Endothelial cell of umbilical vein (primary cell): Measurements from ENCODE around the gene SUMO4. TPM values are rescaled to one million over a fixed set of nuclear protein-coding genes. Genes with fewer than 3 reads are reported as not detected.

Experiments
- BruUV-seq: library from RNA; stranded (reverse); fragments of 400-500 nt; replicated peaks from 2 replicates; lab custom pipeline; 2021; lab: Mats Ljungman, UMichigan
- CTCF ChIA-PET: fragments of 300-600, 350-600 bp; sonication (Branson Sonifier 250); formaldehyde crosslinking; loops from one replicate; lab custom pipeline; 2021; ENCODE audit warnings: antibody characterized with exemption, inconsistent platforms; lab: Charles Lee
- POLR2A ChIA-PET: fragments of 300-600, 350-600 bp; sonication (Branson Sonifier 250); formaldehyde crosslinking; loops from one replicate; lab custom pipeline; 2021; ENCODE audit warnings: antibody characterized with exemption, inconsistent platforms; lab: Charles Lee
- DNase-seq: peaks from one replicate; pipeline ENCODE4 v3.0.0-alpha.2; 2011; ENCODE audit warnings: low read depth, low spot score
- FAIRE-seq: peaks from 2 replicates; lab custom pipeline; 2011; peaks lifted over from hg19 to GRCh38; lab: Jason Lieb, UNC
- H2AFZ ChIP-seq: 2 replicates; pipeline ENCODE4 v1.6.0; 2012; ENCODE audit warnings: low read depth, low read length, control low read depth, inconsistent platforms
- H3K27ac ChIP-seq: 2 replicates; pipeline ENCODE4 v1.5.1; 2011; ENCODE audit warnings: low read depth, mild to moderate bottlenecking, control low read depth, low read length, moderate library complexity; ENCODE audit not compliant: insufficient read depth
- H3K27me3 ChIP-seq, 2 experiments: 2 replicates each; pipeline versions ENCODE4 v1.6.0 to v1.6.1; 2011; ENCODE audit warnings: low read length in 2 of 2, mixed read lengths in 1 of 2; ENCODE audit not compliant: control insufficient read depth in 2 of 2, insufficient read depth in 2 of 2
- H3K36me3 ChIP-seq, 2 experiments: 2 replicates in 1 of 2; 3 replicates in 1 of 2; pipeline ENCODE4 v1.5.1; 2011; ENCODE audit warnings: low read length in 2 of 2, mild to moderate bottlenecking in 1 of 2, moderate library complexity in 1 of 2; ENCODE audit not compliant: control insufficient read depth in 2 of 2, insufficient read depth in 2 of 2; ENCODE audit errors: extremely low read depth in 1 of 2
- H3K4me1 ChIP-seq: 3 replicates; pipeline ENCODE4 v1.5.1; 2011; ENCODE audit warnings: mild to moderate bottlenecking, low read length; ENCODE audit not compliant: control insufficient read depth, insufficient read depth; ENCODE audit errors: extremely low read depth
- H3K4me2 ChIP-seq: 2 replicates; pipeline ENCODE4 v1.6.1; 2011; ENCODE audit warnings: low read length, control low read depth, mixed read lengths; ENCODE audit not compliant: insufficient read depth
- H3K4me3 ChIP-seq, 3 experiments: fragments of 200-600 bp in 1 of 3; sonication (generic), shearing (Covaris generic) in 1 of 3; replicated peaks in 1 of 3; 2 replicates each; pipeline ENCODE4 v1.5.1; 2011 to 2016; ENCODE audit warnings: control low read depth in 3 of 3, low read length in 3 of 3, mild to moderate bottlenecking in 2 of 3, inconsistent platforms in 1 of 3, low read depth in 1 of 3, moderate library complexity in 1 of 3; ENCODE audit not compliant: insufficient read depth in 1 of 3
- H3K79me2 ChIP-seq: 2 replicates; pipeline ENCODE4 v1.6.0; 2012; ENCODE audit warnings: low read length, inconsistent platforms; ENCODE audit not compliant: control insufficient read depth, insufficient read depth
- H3K9ac ChIP-seq: replicated peaks from 2 replicates; pipeline ENCODE3; 2011; ENCODE audit warnings: low read length, control low read depth; ENCODE audit not compliant: insufficient read depth; ENCODE audit errors: extremely low read depth
- H3K9me1 ChIP-seq: replicated peaks from 3 replicates; pipeline ENCODE4 v1.6.0; 2011; ENCODE audit warnings: mild to moderate bottlenecking, low read length; ENCODE audit not compliant: control insufficient read depth, insufficient read depth; ENCODE audit errors: extremely low read depth
- H3K9me3 ChIP-seq: replicated peaks from 2 replicates; pipeline ENCODE4 v1.5.1; 2012; ENCODE audit warnings: low read length, inconsistent platforms; ENCODE audit not compliant: control insufficient read depth, insufficient read depth
- H4K20me1 ChIP-seq: replicated peaks from 2 replicates; pipeline ENCODE3; 2011; ENCODE audit warnings: mild to moderate bottlenecking, low read length; ENCODE audit not compliant: control insufficient read depth, insufficient read depth; ENCODE audit errors: extremely low read depth
- CTCF ChIP-seq, 2 donors: IDR thresholded peaks; 1 replicate in 1 of 2; 2 replicates in 1 of 2; pipeline ENCODE4 v1.5.1; 2011; ENCODE audit warnings: low read length in 2 of 2, mild to moderate bottlenecking in 2 of 2, moderate library complexity in 2 of 2, control low read depth in 1 of 2, inconsistent platforms in 1 of 2, low read depth in 1 of 2; ENCODE audit not compliant: insufficient read depth in 1 of 2; ENCODE audit errors: extremely low read depth in 1 of 2
- EZH2 ChIP-seq: IDR thresholded peaks from 2 replicates; pipeline ENCODE4 v1.6.1; 2012; ENCODE audit warnings: borderline replicate concordance, low read depth, mild to moderate bottlenecking, moderate library complexity, low read length, inconsistent platforms; ENCODE audit not compliant: severe bottlenecking
- FOS ChIP-seq: IDR thresholded peaks from 2 replicates; pipeline ENCODE4 v1.6.1; 2011; ENCODE audit warnings: mild to moderate bottlenecking, low read length, moderate library complexity, borderline replicate concordance; ENCODE audit not compliant: insufficient read depth
- GATA2 ChIP-seq: IDR thresholded peaks from 2 replicates; pipeline ENCODE4 v1.7.0; 2011; ENCODE audit warnings: low read depth, mild to moderate bottlenecking, moderate library complexity, mixed read lengths, low read length; ENCODE audit not compliant: insufficient read length, insufficient read depth
- JUN ChIP-seq: IDR thresholded peaks from 2 replicates; pipeline ENCODE4 v1.6.1; 2011; ENCODE audit warnings: borderline replicate concordance, low read depth; ENCODE audit not compliant: insufficient read length, insufficient read depth
- MAX ChIP-seq: IDR thresholded peaks from 2 replicates; pipeline ENCODE4 v1.6.1; 2011; ENCODE audit not compliant: insufficient read depth, insufficient read length
- MYC ChIP-seq: IDR thresholded peaks from one replicate; pipeline ENCODE4 v1.6.1; 2011; ENCODE audit warnings: mild to moderate bottlenecking, low read depth, low read length
- POLR2A ChIP-seq: IDR thresholded peaks from 2 replicates; pipeline ENCODE4 v1.6.1; 2012; ENCODE audit warnings: low read depth, mild to moderate bottlenecking, control low read depth, low read length
- POLR2AphosphoS5 ChIP-seq: IDR thresholded peaks from 2 replicates; pipeline ENCODE4 v1.6.1; 2012; ENCODE audit warnings: low read depth, mild to moderate bottlenecking, control low read depth, low read length, moderate library complexity; ENCODE audit not compliant: insufficient read depth
- dilution Hi-C: fragments of 300-500 bp; cut with MboI; formaldehyde crosslinking; loops from one replicate; pipeline ENCODE4 v1.15.0; 2019; ENCODE audit warnings: low sequenced_read_pairs; ENCODE audit not compliant: extremely low pct_ligation_motif_present
- intact Hi-C: fragments of 100-400 bp; cut with micrococcal nuclease; formaldehyde crosslinking; loops from one replicate; pipeline ENCODE4 v1.10.0; 2022
- polyA plus RNA-seq, 4 experiments: library from polyadenylated mRNA; depleted of rRNA in 3 of 4; stranded (reverse) in 3 of 4; unstranded in 1 of 4; fragments of >200 nt; gene quantifications; 2 replicates each; pipeline versions ENCODE4 v1.2.1 to v1.2.3, GENCODE V29; 2011 to 2012; ENCODE audit warnings: missing spikeins in 1 of 4
- total RNA-seq: library from RNA; stranded (reverse); gene quantifications from 2 replicates; pipeline ENCODE4 v1.2.3, GENCODE V29; 2021

The SUMO4 gene
- total and polyA plus RNA-seq, 2 donors (not counting 3 experiments of a cell fraction or from before 2014, with no cell fraction given), result 0.10 to 2.6 TPM

GRCh38 chr6:149445573-149445972 is 45.5 kb downstream of the SUMO4 start:
- no peaks in the 10 kb centered on the region for H3K36me3 ChIP-seq
- no peaks in the 10 kb centered on the region for H3K9me1 ChIP-seq
- H3K9me3 ChIP-seq, result no peaks in the 10 kb centered on the region
- intact Hi-C loops, result no loop called here
- no TSS peak for BruUV-seq
- dilution Hi-C loops, result no loop called here
- H2AFZ ChIP-seq, result no peak overlapping the region
- DNase-seq, result no peak
- CTCF ChIA-PET, result interaction anchor here (0.7 to 1.4 kb wide), 2 partner anchors 14 to 421 kb away, joined by 3 read pairs; no protein-coding TSS in a partner anchor
- no peaks in the 10 kb centered on the region for H3K4me1 ChIP-seq
- H3K27me3 ChIP-seq, result peaks cover 6 to 7% of the 10 kb centered on the region in 2 experiments
- no peak overlapping the region for H3K4me2 ChIP-seq
- no peak overlapping the region for H3K27ac ChIP-seq
- no peaks in the 10 kb centered on the region for H4K20me1 ChIP-seq
- POLR2A ChIA-PET, result no interaction called here
- H3K9ac ChIP-seq, result no peak overlapping the region
- no peak overlapping the region for H3K4me3 ChIP-seq
- no peak for TF ChIP-seq POLR2AphosphoS5
- no peaks in the 10 kb centered on the region for H3K79me2 ChIP-seq
- no peak for FAIRE-seq

- dilution Hi-C loops, result no loop called here
- ChIA-PET POLR2A (no interaction called here), CTCF (interaction anchor here (0.6 to 1.4 kb wide), 2 partner anchors 15 to 364 kb away, joined by 4 read pairs; no protein-coding TSS in a partner anchor)
- BruUV-seq, result no TSS peak
- Histone ChIP-seq H4K20me1 (no peaks in the 10 kb centered on the region), H3K27me3 (peaks cover 11 to 19% of the 10 kb centered on the region in 2 experiments), H3K4me1 (no peaks in the 10 kb centered on the region), H3K9me3 (no peaks in the 10 kb centered on the region), H3K79me2 (no peaks in the 10 kb centered on the region), H3K9ac (no peak overlapping the region), H3K4me2 (no peak overlapping the region), H3K27ac (no peak overlapping the region), H3K36me3 (no peaks in the 10 kb centered on the region), H2AFZ (no peak overlapping the region), H3K9me1 (no peaks in the 10 kb centered on the region), H3K4me3 (no peak overlapping the region)
- intact Hi-C loops, result no loop called here
- no peak for DNase-seq
- no peak for FAIRE-seq
- no peak for TF ChIP-seq MAX
- TF ChIP-seq POLR2AphosphoS5, result no peak
- TF ChIP-seq CTCF (IDR thresholded peaks at IDR 0.05; ENCODE audit: extremely low read depth in 1 of 2, insufficient read depth in 1 of 2, low read depth in 1 of 2, low read length in 2 of 2), result no peak
- no peak for TF ChIP-seq JUN
- TF ChIP-seq GATA2, result no peak
- no peak for TF ChIP-seq FOS
- TF ChIP-seq EZH2, result no peak
- no peak for TF ChIP-seq MYC
- no peak for TF ChIP-seq POLR2A
Observed at GRCh38 chr6:149446791-149447376, 46.8 kb downstream of the SUMO4 start.
